Breast epithelium (tissue), 4 donors: ENCODE results near the gene MYO3B. TPM values are rescaled to one million over a fixed set of nuclear protein-coding genes. Genes with fewer than 3 reads are reported as not detected.

Experiments used
- DNase-seq, 2 donors: peaks; one replicate each; pipeline ENCODE4 v3.0.0-alpha.2; 2019; ENCODE audit warnings: low spot score in 2 of 2
- H3K27ac ChIP-seq, 2 donors: fragments of 200-600 bp; sonication (generic) in 1 of 2; one replicate each; pipeline ENCODE4 v1.5.1; 2016 to 2019; ENCODE audit warnings: mild to moderate bottlenecking in 1 of 2
- H3K27me3 ChIP-seq, 2 donors: fragments of 200-600 bp; sonication (generic) in 1 of 2; one replicate each; pipeline versions ENCODE4 v1.5.1 to v1.6.0; 2017 to 2019; ENCODE audit warnings: control low read depth in 1 of 2, mild to moderate bottlenecking in 1 of 2
- H3K36me3 ChIP-seq: fragments of 200-600 bp; one replicate; pipeline ENCODE4 v1.5.1; 2019
- H3K4me1 ChIP-seq, 2 donors: fragments of 200-600 bp; sonication (generic); one replicate each; pipeline ENCODE4 v1.5.1; 2016 to 2019; ENCODE audit warnings: control low read depth in 1 of 2
- H3K4me3 ChIP-seq, 3 donors: fragments of 200-600 bp; sonication (generic); 1 replicate in 2 of 3; 2 replicates in 1 of 3; pipeline ENCODE4 v1.5.1; 2016 to 2019; ENCODE audit warnings: mild to moderate bottlenecking in 3 of 3, moderate library complexity in 2 of 3
- H3K9me3 ChIP-seq, 2 donors: fragments of 200-600 bp; sonication (generic) in 1 of 2; one replicate each; pipeline ENCODE4 v1.5.1; 2016 to 2019; ENCODE audit warnings: control low read depth in 1 of 2
- POLR2A ChIP-seq: fragments of 450-650 bp; IDR thresholded peaks from one replicate; pipeline ENCODE4 v1.6.1; 2016; ENCODE audit warnings: antibody characterized with exemption, mild to moderate bottlenecking, moderate library complexity
- POLR2AphosphoS5 ChIP-seq, 3 donors: sonication (generic); formaldehyde crosslinking; IDR thresholded peaks; one replicate each; pipeline ENCODE4 v1.6.1; 2017; ENCODE audit warnings: antibody characterized with exemption in 3 of 3
- intact Hi-C: fragments of 100-400 bp; cut with DNase I; formaldehyde crosslinking; loops from one replicate; pipeline ENCODE4 v1.15.1; 2023; ENCODE audit warnings: low total_unique reads
- total RNA-seq, 3 donors: library from RNA; depleted of rRNA; stranded (reverse); fragments of >200 nt; gene quantifications; one replicate each; pipeline ENCODE4 v1.1.0, GENCODE V29; 2016
- TF ChIP-seq, protein P1 (sequence below), 3 donors: fragments of 450-650 bp; IDR thresholded peaks; one replicate each; pipeline ENCODE4 v1.5.1; 2016 to 2017; ENCODE audit warnings: antibody characterized with exemption in 3 of 3, mild to moderate bottlenecking in 3 of 3, moderate library complexity in 3 of 3

Gene MYO3B
- total RNA-seq, 3 donors from 2014 or later: 0.15 to 0.98 (median 0.16) TPM

DNA sequence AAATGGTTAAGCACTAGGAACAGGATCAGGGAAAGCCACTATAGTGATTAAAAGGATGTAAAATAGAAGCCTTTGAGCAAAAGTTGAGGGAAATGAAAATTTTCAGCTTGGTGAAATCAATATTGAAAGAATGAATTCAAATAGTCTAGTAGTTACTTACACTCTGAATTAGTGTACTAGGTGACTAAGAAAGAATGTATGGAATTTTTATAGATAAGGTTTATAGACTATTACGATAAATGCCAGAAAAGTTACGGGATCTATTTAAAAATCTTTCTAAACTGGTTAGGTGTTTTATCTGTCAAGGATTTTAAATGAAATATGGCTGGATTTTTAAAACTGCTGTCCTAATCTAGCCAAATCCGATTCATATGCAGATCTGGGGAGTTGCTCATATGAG, 208.6 kb downstream of the MYO3B start:
- H3K36me3 ChIP-seq: no peaks in the 10 kb centered on the region
- TF ChIP-seq POLR2AphosphoS5 (IDR thresholded peaks at IDR 0.05): no peak
- TF ChIP-seq, protein P1, sequence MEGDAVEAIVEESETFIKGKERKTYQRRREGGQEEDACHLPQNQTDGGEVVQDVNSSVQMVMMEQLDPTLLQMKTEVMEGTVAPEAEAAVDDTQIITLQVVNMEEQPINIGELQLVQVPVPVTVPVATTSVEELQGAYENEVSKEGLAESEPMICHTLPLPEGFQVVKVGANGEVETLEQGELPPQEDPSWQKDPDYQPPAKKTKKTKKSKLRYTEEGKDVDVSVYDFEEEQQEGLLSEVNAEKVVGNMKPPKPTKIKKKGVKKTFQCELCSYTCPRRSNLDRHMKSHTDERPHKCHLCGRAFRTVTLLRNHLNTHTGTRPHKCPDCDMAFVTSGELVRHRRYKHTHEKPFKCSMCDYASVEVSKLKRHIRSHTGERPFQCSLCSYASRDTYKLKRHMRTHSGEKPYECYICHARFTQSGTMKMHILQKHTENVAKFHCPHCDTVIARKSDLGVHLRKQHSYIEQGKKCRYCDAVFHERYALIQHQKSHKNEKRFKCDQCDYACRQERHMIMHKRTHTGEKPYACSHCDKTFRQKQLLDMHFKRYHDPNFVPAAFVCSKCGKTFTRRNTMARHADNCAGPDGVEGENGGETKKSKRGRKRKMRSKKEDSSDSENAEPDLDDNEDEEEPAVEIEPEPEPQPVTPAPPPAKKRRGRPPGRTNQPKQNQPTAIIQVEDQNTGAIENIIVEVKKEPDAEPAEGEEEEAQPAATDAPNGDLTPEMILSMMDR (IDR thresholded peaks at IDR 0.05): no peak
- no peak for TF ChIP-seq POLR2A
- no peaks in the 10 kb centered on the region for H3K4me1 ChIP-seq
- H3K9me3 ChIP-seq: no peaks in the 10 kb centered on the region
- H3K27me3 ChIP-seq: no peaks in the 10 kb centered on the region
- intact Hi-C loops: no loop called here
- H3K27ac ChIP-seq: no peak overlapping the region
- H3K4me3 ChIP-seq: no peak overlapping the region
- no peak for DNase-seq

DNA sequence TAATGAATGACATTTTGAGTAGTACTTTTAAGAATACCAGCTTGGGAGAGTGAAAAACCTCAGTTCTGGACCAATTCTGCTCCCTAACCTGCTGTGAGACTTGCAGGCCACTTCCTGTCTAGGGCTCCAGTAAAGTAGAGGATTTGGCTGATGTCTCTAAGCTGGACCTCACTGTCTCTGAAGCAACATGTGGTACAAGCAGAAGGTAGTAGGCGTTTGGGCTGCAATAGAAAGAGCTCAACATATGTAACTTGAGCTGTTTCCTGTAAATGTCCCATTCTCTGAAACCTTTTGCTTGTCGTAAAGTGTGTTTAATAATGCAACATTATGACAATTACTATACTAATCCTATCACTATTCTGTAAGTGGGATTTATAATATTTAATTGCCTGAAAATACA, 213.1 kb downstream of the MYO3B start:
- TF ChIP-seq POLR2AphosphoS5 (IDR thresholded peaks at IDR 0.05) (no peak), POLR2A (no peak)
- TF ChIP-seq, protein P1 (IDR thresholded peaks at IDR 0.05): no peak
- H3K9me3 ChIP-seq: no peaks in the 10 kb centered on the region
- H3K27me3 ChIP-seq: peaks cover 0 to 7% of the 10 kb centered on the region in 2 donors
- H3K4me1 ChIP-seq: no peaks in the 10 kb centered on the region
- no peak overlapping the region for H3K4me3 ChIP-seq
- no peak overlapping the region for H3K27ac ChIP-seq
- DNase-seq: no peak
- no peaks in the 10 kb centered on the region for H3K36me3 ChIP-seq
- intact Hi-C loops: no loop called here

DNA sequence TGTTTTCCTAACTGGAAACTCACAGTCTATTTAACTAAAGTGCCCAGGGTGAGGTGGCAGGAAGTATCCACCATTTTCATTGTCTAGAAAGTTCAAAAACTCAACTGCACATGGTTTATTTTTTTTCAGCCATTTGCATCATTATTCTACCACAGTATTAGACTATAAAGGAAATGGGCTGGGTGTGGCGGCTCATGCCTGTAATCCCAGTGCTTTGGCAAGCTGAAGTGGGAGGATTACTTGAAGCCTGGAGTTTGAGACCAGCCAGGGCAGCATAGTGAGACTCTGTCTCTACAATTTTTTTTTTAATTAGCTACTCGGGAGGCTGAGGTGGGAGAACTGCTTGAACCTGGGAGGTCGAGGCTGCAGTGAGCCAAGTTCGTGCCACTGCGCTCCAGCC, 213.8 kb downstream of the MYO3B start:
- Histone ChIP-seq H3K36me3 (no peaks in the 10 kb centered on the region), H3K27me3 (peaks cover 0 to 7% of the 10 kb centered on the region in 2 donors), H3K9me3 (no peaks in the 10 kb centered on the region), H3K4me3 (no peak overlapping the region), H3K27ac (no peak overlapping the region), H3K4me1 (no peaks in the 10 kb centered on the region)
- TF ChIP-seq POLR2A (no peak), POLR2AphosphoS5 (IDR thresholded peaks at IDR 0.05) (no peak)
- TF ChIP-seq, protein P1 (IDR thresholded peaks at IDR 0.05): no peak
- intact Hi-C loops: no loop called here
- no peak for DNase-seq

DNA sequence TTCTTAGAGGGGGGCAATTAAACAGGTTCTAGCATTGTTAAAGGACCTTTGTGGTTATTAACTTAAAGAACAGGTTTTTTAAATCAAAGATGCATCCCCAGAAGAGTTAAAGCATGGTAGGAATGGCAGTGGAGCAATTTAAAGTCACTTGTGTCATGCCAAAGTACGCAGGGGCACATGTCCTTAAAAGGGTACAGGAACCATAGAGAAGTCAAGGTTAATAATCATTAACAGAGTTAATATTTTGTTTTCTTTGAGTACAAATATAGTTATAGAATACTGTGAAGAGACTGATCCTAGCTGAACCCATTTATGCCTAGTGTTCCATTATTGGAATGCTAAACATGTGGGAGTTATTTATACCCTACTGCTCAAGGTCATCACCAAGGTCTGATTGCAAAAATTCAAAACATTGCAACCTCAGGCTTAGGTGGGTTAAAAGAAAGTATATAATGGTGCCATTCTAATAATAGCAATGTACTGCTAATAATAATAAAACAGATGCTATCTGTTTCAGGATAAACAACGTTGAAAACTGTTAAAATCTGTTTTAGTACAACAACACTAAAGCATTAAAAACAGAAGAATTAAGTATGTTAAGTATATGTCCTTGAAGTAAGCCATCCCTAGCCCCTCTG, 216.0 kb downstream of the MYO3B start:
- TF ChIP-seq, protein P1 (IDR thresholded peaks at IDR 0.05): no peak
- TF ChIP-seq POLR2A: no peak
- no peak for TF ChIP-seq POLR2AphosphoS5 (IDR thresholded peaks at IDR 0.05)
- intact Hi-C loops: no loop called here
- Histone ChIP-seq H3K36me3 (no peaks in the 10 kb centered on the region), H3K4me3 (no peak overlapping the region), H3K4me1 (no peaks in the 10 kb centered on the region), H3K9me3 (no peaks in the 10 kb centered on the region), H3K27me3 (peaks cover 0 to 7% of the 10 kb centered on the region in 2 donors), H3K27ac (no peak overlapping the region)
- no peak for DNase-seq

DNA sequence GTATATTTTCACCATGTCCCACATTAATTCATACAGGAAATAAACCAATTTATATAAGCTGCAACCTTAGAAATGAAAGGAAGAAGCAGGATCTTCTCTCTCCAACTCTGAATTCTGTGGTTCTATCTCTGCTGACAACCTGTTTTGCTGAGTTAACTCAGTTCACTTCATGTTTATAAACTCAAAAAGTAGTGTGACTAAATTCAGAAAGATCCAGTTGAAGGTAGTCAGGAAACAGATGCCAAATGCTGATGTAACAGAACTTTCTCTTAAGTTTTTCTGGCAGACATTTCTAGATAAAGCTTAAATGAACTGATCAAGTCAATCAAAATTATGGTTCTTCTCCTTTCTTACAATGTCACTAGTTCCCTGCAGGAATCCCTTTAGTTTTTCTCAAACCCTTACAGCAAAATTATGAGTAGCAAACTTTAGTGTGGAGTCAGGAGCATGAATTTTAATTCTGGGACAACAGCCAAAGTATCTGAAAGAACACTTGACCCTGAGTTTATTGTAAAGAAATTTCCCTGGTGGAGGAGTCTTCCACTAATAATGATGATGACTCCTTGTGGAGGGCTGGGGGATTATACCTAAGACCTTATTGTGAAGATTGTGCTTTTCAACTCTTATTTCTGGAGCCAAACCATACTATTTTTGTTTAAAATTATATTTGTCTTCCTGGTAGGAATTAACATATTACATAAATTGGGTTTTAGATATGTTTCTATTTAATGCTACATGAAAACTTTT, 216.9 kb downstream of the MYO3B start:
- Histone ChIP-seq H3K4me1 (no peaks in the 10 kb centered on the region), H3K36me3 (no peaks in the 10 kb centered on the region), H3K27ac (no peak overlapping the region), H3K4me3 (no peak overlapping the region), H3K27me3 (peaks cover 0 to 7% of the 10 kb centered on the region in 2 donors), H3K9me3 (no peaks in the 10 kb centered on the region)
- TF ChIP-seq POLR2AphosphoS5 (IDR thresholded peaks at IDR 0.05): no peak
- TF ChIP-seq, protein P1 (IDR thresholded peaks at IDR 0.05): no peak
- TF ChIP-seq POLR2A: no peak
- intact Hi-C loops: no loop called here
- no peak for DNase-seq
